BLaER1 treated with 17β-estradiol and CSF1 and Interleukin-3, amounts not matched to agents 10 nM and 100 nM (cell line): ENCODE data around the gene TP53RK.
A peak's percentile ranks its signal among the peaks of the same experiment; 100 is the strongest.

ENCODE experiments used
- H3K27ac ChIP-seq, 11 experiments: shearing (Covaris generic); formaldehyde crosslinking; 2 replicates each; pipeline ENCODE4 v1.8.1; 2022
- H3K27me3 ChIP-seq, 11 experiments: shearing (Covaris generic); formaldehyde crosslinking; 2 replicates each; pipeline ENCODE4 v1.8.1; 2022
- H3K36me3 ChIP-seq, 11 experiments: shearing (Covaris generic); formaldehyde crosslinking; 2 replicates each; pipeline ENCODE4 v1.8.1; 2022
- H3K4me1 ChIP-seq, 10 experiments: shearing (Covaris generic); formaldehyde crosslinking; 2 replicates each; pipeline ENCODE4 v1.8.1; 2022
- H3K4me2 ChIP-seq, 11 experiments: shearing (Covaris generic); formaldehyde crosslinking; 2 replicates each; pipeline ENCODE4 v1.8.1; 2022
- H3K4me3 ChIP-seq, 10 experiments: shearing (Covaris generic); formaldehyde crosslinking; 2 replicates each; pipeline ENCODE4 v1.8.1; 2022
- H3K9ac ChIP-seq, 11 experiments: shearing (Covaris generic); formaldehyde crosslinking; 2 replicates each; pipeline ENCODE4 v1.8.1; 2022
- H3K9me3 ChIP-seq, 11 experiments: shearing (Covaris generic); formaldehyde crosslinking; replicated peaks in 1 of 11; 2 replicates each; pipeline ENCODE4 v1.8.1; 2022
- H4K20me1 ChIP-seq, 11 experiments: shearing (Covaris generic); formaldehyde crosslinking; 2 replicates each; pipeline ENCODE4 v1.8.1; 2022
- Cebpa-rat ChIP-seq, 11 experiments: shearing (Covaris generic); IDR thresholded peaks; 2 replicates each; pipeline ENCODE4 v1.8.1; 2022

Gene TP53RK

DNA sequence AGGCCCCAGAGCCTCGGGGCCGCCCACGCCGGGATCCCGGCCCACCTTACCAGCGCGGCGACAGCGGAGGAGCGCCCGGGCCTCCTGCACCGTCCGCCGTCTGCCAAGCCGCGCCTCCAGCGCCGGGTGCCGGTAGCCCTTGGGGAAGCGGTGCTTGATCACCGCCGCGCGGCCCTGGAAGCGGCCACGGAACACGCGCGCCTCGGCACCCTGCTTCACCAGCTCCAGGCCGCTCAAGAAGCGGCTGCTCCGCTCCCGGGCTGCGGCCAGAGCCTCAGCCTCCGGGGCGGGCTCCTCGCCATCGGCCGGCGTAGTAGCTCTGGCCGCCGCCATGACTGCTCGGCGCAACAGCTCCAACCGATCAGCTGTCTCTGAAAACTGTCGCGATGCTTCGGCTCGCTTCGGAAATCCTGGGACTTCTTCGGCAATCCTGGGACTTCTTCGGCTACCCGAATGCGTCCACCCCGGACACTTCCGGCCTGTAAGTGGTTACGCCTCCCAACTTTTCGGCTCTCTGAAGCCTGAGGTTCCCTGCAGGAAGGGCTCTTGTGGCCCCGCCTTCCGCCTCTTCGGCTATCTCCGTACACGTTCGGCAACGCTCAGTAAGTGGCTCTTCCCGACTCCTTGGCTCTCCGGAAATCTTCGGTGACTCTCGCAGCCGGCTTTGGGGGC, at the start of gene TP53RK:
TP53RK (minus strand) TSS at position 363 of the 672 bp plus-strand sequence; CDS start at position 333, 30 bp downstream.
- Histone ChIP-seq H3K27me3 (no peaks in the 10 kb centered on the region), H3K9me3 (peaks cover 0 to 11% (median 0%) of the 10 kb centered on the region in 11 experiments; a peak in 4 of 22 replicates), H3K9ac (peak within 1 kb of the TSS; percentile 91 to 98 (median 97)), H4K20me1 (peaks cover 24 to 47% (median 39%) of the 10 kb centered on the region in 11 experiments; a peak in 20 of 22 replicates), H3K4me2 (peak within 1 kb of the TSS; percentile 82 to 97 (median 92)), H3K4me1 (peaks cover 29 to 54% (median 43%) of the 10 kb centered on the region in 10 experiments), H3K4me3 (peak within 1 kb of the TSS; percentile 68 to 95 (median 89)), H3K27ac (peak within 1 kb of the TSS; percentile 83 to 97 (median 95)), H3K36me3 (peaks cover 27 to 34% (median 31%) of the 10 kb centered on the region in 11 experiments)
- TF ChIP-seq Cebpa-rat (IDR thresholded peaks at IDR 0.05): no peak

DNA sequence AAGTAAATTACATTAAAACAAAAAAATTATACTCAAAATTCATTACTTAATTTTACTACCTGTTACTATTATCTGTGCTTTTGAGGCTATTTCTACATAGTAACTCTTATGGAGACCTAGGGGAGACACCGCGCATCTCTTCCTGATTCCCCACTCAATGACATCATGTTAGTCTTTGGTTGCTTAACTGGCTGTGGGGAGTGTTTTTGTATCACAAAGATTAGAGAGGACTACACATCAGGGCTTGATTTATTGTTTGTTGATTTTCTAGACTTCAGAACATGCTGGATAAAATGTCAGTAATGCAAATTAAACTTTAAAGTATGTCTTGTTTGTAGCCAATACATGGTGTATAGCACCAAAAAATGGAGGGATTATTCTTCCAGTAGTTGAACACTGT, 46.2 kb upstream of the TP53RK start:
- H3K36me3 ChIP-seq: no peaks in the 10 kb centered on the region
- no peak overlapping the region for H3K27ac ChIP-seq
- peaks cover 0 to 5% (median 0%) of the 10 kb centered on the region in 11 experiments; a peak in 3 of 22 replicates for H3K9me3 ChIP-seq
- H3K4me2 ChIP-seq: no peak overlapping the region
- no peak overlapping the region for H3K4me3 ChIP-seq
- no peak overlapping the region for H3K9ac ChIP-seq
- H3K27me3 ChIP-seq: no peaks in the 10 kb centered on the region
- peaks cover 0 to 8% (median 6%) of the 10 kb centered on the region in 10 experiments; a peak in 10 of 20 replicates for H3K4me1 ChIP-seq
- H4K20me1 ChIP-seq: no peaks in the 10 kb centered on the region
- TF ChIP-seq Cebpa-rat (IDR thresholded peaks at IDR 0.05): no peak

DNA sequence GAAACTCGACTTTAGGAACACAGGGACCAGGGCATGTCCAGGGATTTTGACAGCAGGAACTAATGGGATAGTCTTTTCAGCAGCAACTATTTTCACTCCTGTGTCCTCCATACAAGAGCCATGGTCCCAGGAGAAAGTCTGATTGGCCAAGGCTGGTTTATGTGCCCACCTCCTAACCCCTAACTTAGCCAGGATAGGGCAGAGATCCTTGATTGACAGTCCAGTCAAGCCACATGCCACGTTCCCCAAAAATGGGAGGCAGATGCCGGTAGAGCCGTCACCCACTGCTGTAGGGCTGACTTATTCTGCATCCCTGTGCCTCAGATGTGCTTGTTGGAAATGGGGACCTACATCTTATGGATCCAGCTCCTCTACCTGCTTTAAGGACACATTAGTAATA, 42.5 kb upstream of the TP53RK start:
- TF ChIP-seq Cebpa-rat (IDR thresholded peaks at IDR 0.05): no peak
- no peaks in the 10 kb centered on the region for H3K27me3 ChIP-seq
- H3K9me3 ChIP-seq: no peaks in the 10 kb centered on the region
- no peak overlapping the region for H3K4me3 ChIP-seq
- H3K9ac ChIP-seq: no peak overlapping the region
- no peak overlapping the region for H3K27ac ChIP-seq
- no peaks in the 10 kb centered on the region for H3K36me3 ChIP-seq
- H3K4me1 ChIP-seq: peaks cover 0 to 8% (median 6%) of the 10 kb centered on the region in 10 experiments; a peak in 10 of 20 replicates
- peak overlapping the region in 6 of 11 experiments; percentile 2 to 41 (median 24); a peak in 5 of 22 replicates for H3K4me2 ChIP-seq
- no peaks in the 10 kb centered on the region for H4K20me1 ChIP-seq

DNA sequence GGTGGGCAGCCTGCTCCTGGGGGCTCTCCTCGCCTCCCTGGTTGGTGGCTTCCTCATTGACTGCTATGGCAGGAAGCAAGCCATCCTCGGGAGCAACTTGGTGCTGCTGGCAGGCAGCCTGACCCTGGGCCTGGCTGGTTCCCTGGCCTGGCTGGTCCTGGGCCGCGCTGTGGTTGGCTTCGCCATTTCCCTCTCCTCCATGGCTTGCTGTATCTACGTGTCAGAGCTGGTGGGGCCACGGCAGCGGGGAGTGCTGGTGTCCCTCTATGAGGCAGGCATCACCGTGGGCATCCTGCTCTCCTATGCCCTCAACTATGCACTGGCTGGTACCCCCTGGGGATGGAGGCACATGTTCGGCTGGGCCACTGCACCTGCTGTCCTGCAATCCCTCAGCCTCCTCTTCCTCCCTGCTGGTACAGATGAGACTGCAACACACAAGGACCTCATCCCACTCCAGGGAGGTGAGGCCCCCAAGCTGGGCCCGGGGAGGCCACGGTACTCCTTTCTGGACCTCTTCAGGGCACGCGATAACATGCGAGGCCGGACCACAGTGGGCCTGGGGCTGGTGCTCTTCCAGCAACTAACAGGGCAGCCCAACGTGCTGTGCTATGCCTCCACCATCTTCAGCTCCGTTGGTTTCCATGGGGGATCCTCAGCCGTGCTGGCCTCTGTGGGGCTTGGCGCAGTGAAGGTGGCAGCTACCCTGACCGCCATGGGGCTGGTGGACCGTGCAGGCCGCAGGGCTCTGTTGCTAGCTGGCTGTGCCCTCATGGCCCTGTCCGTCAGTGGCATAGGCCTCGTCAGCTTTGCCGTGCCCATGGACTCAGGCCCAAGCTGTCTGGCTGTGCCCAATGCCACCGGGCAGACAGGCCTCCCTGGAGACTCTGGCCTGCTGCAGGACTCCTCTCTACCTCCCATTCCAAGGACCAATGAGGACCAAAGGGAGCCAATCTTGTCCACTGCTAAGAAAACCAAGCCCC, 36.2 kb upstream of the TP53RK start:
- no peaks in the 10 kb centered on the region for H3K27me3 ChIP-seq
- H3K4me3 ChIP-seq: no peak overlapping the region
- H3K9ac ChIP-seq: no peak overlapping the region
- H4K20me1 ChIP-seq: no peaks in the 10 kb centered on the region
- no peak for TF ChIP-seq Cebpa-rat (IDR thresholded peaks at IDR 0.05)
- H3K36me3 ChIP-seq: no peaks in the 10 kb centered on the region
- H3K27ac ChIP-seq: no peak overlapping the region
- peaks cover 9 to 24% (median 19%) of the 10 kb centered on the region in 11 experiments for H3K9me3 ChIP-seq
- H3K4me1 ChIP-seq: peaks cover 0 to 7% (median 0%) of the 10 kb centered on the region in 10 experiments; a peak in 2 of 20 replicates
- H3K4me2 ChIP-seq: no peak overlapping the region

DNA sequence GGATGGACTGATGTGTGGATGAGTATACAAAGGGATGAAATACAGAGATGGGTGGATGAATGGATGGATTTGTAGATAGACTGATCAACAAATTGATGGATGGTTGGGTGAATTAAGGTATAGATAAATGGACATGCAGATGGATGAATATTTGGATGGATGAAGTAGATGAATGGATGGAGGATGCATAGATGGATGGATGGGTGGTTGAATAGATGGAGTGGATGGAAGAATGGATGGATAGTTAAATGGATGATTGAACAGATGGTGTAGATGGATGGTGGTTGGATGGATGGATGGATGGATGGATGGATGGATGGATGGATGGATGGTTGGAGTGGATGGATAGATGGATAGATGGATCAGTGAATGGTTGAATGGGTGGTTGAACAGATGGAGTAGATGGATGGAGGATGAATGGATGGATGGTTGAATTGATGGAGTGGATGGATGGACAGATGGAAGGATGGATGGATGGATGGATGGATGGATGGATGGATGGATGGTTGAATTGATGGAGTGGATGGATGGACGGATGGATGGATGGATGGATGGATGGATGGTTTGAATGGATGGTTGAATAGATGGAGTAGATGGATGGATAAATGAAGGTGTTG, 35.2 kb upstream of the TP53RK start:
- Histone ChIP-seq H3K4me1 (peaks cover 0 to 7% (median 0%) of the 10 kb centered on the region in 10 experiments; a peak in 2 of 20 replicates), H3K27me3 (no peaks in the 10 kb centered on the region), H3K9me3 (peaks cover 16 to 34% (median 29%) of the 10 kb centered on the region in 11 experiments), H3K27ac (no peak overlapping the region), H3K9ac (no peak overlapping the region), H3K4me2 (no peak overlapping the region), H3K4me3 (no peak overlapping the region), H4K20me1 (no peaks in the 10 kb centered on the region), H3K36me3 (no peaks in the 10 kb centered on the region)
- TF ChIP-seq Cebpa-rat (IDR thresholded peaks at IDR 0.05): no peak

DNA sequence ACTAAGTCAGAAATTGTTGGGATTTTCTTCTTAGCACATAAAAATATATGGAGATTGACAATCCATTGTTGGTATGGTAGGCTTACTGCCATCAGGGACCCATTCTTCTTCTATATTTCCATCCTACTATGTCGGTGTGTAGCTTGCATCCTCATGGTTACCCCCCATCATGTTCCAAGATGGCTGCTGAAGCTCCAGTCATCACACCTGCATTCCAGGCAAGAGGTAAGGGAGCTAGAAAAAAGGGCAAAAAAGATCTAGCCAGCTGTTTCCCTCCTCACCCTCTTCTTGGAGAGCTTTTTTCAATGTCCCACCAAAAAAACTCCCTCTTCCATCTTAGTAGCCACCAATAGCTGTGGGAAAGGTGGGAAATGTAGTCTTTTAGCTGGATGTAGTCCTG, 33.8 kb upstream of the TP53RK start:
- H3K4me3 ChIP-seq: no peak overlapping the region
- no peak overlapping the region for H3K4me2 ChIP-seq
- H3K36me3 ChIP-seq: no peaks in the 10 kb centered on the region
- no peak overlapping the region for H3K9ac ChIP-seq
- no peaks in the 10 kb centered on the region for H3K27me3 ChIP-seq
- H4K20me1 ChIP-seq: no peaks in the 10 kb centered on the region
- no peak overlapping the region for H3K27ac ChIP-seq
- peaks cover 0 to 7% (median 0%) of the 10 kb centered on the region in 10 experiments; a peak in 2 of 20 replicates for H3K4me1 ChIP-seq
- H3K9me3 ChIP-seq: peaks cover 16 to 39% (median 31%) of the 10 kb centered on the region in 11 experiments
- no peak for TF ChIP-seq Cebpa-rat (IDR thresholded peaks at IDR 0.05)

DNA sequence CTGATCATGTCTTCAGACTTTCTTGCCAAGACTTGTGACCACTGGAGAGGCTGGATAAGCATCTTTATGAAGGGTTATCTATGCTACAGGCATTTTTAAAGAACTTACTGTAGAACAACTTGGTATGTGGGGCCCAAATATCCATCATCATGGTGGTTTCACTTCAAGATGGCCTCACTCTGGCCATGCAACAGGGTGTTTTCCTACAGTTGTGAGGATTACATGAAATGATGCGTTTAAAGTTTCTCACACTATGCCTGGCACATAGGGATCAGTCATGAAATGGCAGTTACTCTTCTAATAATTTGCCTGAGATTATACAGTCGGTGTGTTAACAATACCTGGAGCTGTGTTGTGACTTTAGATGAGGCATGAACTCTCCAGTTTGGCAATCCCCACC, 33.2 kb upstream of the TP53RK start:
- Histone ChIP-seq H3K4me1 (peaks cover 0 to 7% (median 0%) of the 10 kb centered on the region in 10 experiments; a peak in 2 of 20 replicates), H3K27ac (no peak overlapping the region), H3K4me3 (no peak overlapping the region), H3K27me3 (no peaks in the 10 kb centered on the region), H3K36me3 (no peaks in the 10 kb centered on the region), H3K9ac (no peak overlapping the region), H3K4me2 (no peak overlapping the region), H4K20me1 (no peaks in the 10 kb centered on the region), H3K9me3 (peaks cover 16 to 39% (median 31%) of the 10 kb centered on the region in 11 experiments)
- no peak for TF ChIP-seq Cebpa-rat (IDR thresholded peaks at IDR 0.05)

DNA sequence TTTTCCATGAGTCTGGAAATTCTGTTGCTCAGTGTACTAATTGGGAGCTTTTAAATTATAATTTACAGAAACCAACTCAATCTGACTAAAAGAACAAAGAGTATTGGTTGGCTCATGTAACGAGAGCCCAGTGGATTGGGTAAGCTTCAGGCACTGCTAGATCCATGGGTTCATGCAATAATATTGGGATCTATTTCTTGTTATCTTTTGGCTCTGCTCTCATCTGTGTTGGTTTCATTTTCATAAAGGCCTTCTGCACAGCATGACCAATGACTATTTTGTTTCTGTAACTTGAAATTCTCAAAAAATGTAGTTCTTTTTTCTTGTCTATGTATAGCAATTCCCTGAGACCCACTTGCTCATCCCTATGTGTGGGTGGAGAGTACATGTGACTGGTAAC, 32.2 kb upstream of the TP53RK start:
- Histone ChIP-seq H3K9ac (no peak overlapping the region), H3K27me3 (no peaks in the 10 kb centered on the region), H4K20me1 (no peaks in the 10 kb centered on the region), H3K36me3 (no peaks in the 10 kb centered on the region), H3K27ac (no peak overlapping the region), H3K4me1 (peaks cover 0 to 7% (median 0%) of the 10 kb centered on the region in 10 experiments; a peak in 2 of 20 replicates), H3K4me2 (0 out of 22 replicates have a peak overlapping the region, but pooled peaks of 1 of the 11 experiments have one; percentile 21), H3K4me3 (no peak overlapping the region), H3K9me3 (peaks cover 16 to 39% (median 31%) of the 10 kb centered on the region in 11 experiments)
- no peak for TF ChIP-seq Cebpa-rat (IDR thresholded peaks at IDR 0.05)
